NCI-H1694 treated with DMSO at 0.1 percent for 48 hours (cell line): ENCODE results near the gene ME3.
"Not testable (repeated sequence)": the region's sequence is repeated elsewhere in the genome, so short reads cannot be mapped to it uniquely, and the experiment has no call there.

Source experiments
- DNase-seq: peaks from one replicate; lab custom pipeline; 2025; lab: John Stamatoyannopoulos, UW

ME3 gene

DNA sequence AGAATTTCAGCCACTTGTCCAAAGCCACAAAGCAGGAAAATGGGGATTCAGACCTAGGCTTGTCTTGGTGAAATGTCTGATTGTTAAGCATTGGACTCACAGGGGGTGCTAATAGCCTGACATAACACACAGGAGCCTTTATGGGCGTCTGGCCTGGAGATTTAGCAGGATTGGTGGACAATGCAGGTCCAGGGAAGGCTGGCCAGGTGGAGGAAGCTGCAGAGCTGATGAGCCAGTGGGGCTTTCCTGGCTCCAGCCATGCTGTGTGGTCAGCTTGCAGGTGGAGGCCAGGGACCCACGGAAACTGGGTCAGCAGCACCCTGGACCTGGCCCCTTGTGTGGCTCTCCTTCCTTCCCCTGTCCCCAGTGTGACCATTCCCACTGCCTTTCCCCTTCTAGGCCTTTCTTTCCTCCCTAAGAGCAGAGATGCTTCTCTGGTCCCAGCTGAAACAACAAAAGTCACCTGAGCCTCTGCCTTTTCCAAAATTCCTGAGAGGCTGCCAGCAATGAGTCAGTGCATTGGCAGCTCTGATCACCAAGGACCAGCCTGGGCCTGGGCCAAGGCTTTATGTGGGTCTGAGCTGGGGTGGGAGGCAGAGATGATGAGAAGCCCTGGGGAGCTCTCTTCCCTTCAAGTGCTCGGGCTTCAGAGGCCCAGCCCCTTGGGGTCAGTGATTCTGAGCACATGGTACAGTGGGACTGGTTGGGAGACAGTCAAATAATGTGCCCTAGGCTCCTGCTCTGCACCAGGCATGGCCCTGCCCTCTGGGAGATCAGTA, 212.5 kb downstream of the ME3 start:
- peak; percentile 0 for DNase-seq

DNA sequence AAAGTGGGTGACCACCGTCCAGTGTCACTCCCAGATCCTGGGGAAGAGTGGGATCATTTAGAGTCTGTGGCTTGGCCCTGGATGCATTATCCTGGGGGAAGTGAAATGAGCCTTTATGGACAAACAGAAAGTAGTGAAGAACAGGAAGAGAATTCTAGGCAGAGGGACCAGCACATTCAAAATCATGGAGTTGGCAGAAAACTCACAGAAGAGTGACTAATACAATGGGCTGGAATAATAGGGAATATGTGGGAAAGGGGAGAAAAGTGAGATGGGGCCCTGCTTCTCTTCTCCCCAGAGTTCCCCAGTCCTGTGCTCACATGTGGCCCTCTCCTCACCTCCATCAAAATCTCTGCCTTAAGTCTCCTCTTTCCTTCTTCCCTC, 213.4 kb downstream of the ME3 start:
- DNase-seq = no peak

DNA sequence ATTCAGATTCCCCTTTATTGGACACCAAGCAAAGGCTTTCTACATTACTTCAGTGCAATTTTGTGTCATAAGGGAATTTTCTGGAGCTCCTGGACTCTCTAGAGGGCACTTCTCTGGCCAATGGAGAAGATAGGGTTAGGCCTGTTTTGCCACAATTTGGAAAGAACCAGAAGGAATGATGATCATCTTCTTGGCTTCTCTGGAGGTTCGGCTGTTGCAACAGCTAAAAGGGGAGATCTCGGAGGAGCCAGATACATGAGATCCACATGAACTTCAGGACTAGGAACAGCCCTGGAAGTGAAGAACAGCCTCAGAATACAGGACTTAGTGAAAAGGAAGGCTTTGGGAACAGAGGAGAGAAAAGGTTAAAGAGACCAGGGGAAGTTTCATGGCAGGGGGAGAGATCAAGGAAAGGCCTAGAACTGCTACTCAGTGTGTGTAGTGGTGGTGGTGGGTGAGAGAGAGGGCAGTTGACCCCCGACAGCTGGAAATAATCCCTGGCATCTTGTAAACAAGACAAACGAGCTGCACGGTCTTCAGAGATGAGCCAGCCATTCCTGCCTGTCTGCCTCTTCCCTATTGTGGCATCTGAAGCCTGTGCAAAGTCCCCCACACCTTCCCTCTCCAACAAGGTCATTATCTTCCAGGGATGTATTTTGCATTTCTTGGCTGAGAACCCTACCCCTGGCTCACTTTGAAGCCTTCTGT, 214.0 kb downstream of the ME3 start:
- no peak for DNase-seq

DNA sequence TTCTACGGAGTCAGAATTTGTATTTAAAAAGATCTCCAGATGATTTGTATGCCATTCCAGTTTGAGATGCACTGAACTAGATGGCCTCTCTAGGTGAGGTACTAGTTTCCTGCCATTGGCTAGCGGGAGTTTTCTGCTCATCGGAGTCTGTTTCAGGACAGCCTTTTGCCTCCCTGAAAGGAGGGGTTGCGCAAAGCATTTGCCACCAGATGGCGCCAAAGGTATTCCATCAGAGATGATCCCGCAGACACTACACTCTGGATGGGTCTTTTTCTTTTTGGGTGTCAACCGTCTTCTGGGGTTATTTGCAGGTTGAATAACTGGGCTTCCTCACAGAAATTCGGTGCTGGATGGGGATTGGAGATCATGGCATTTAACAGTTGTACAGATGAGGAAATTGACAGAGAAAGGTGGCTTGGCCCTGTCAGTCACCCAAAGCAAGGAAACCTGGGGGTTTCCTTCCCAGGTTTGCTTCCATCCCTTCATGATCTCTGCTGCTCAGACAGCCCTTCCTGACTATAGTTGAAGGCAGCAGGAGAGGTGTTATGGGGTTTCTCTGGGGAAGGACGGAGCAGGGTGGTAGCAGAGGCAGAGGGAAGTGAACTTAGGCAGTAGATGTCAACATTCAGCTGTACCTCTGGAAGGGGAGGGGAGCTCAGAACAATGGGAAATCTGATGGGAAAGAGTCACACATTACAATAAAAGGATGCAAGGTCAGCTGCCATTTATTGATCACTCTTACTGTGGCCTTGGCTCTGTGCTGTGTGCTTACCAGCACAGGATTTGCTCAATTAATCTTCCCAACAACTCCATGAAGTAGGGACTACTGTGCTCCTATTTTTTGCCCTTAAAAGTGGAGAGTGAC, 216.1 kb downstream of the ME3 start:
- peak; percentile 57 for DNase-seq

DNA sequence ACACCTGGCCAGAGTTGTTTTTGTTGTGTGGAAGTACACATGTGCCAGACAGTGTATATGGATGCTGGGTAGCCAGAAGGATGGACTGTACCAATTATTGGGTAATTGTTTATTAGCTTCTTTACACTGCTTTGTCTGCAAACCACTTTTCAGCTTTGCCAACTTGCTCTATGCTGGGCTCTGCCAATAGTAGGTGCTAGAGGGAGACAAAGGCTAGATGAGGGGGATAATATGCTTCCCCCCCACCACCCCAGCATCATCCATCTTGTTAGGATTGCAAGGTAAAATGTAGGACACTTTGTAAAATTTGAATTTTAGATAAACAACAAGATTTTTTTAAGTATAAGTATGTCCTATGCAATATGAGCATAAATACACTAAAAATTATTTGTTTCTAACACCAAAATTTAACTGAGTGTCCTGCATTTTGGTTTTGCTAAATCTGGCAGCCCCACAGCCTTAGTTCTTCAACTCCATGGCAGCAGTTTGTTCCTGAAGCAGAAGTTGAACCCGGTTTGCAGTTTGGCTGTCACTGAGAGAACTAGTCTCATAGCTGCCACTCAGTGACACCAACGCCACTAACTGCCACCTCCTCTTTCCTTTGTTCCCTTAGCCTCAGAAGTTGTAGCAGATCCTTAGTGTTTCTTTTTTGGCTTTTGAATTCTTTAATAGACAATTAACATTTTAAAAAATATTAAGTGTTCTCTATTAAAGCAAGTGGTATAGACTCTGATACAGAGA, 219.0 kb downstream of the ME3 start:
- no peak for DNase-seq

DNA sequence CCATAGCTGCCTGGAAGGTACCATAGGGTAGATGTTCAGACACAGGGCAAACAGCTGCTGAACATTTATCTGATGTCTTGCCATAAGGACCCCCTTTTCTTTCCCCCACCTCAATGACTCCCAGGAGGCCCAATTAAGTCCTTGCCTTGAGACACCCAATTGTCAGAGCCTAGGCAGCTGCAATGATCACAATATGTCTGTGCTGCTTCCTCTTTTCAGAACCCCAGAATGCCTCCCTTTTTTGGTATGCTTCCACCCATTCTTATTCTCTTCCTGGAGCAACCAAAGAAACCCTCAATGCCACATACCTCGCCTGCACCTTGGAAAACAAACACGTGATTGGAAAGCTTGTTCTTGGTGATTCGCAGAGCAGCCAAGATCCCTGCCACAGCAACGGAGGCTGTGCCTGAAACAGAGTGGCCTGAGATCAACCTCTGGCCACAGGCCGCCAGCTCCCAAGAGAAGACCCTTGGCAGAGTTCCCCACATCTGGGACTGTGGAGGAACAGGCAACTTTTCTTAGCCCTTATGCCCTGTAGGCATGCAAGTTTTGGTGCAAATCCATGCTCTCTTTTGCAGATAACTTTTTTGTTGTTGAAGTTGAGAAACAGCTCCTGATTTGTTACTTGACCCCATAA, 222.3 kb downstream of the ME3 start:
- DNase-seq = no peak

DNA sequence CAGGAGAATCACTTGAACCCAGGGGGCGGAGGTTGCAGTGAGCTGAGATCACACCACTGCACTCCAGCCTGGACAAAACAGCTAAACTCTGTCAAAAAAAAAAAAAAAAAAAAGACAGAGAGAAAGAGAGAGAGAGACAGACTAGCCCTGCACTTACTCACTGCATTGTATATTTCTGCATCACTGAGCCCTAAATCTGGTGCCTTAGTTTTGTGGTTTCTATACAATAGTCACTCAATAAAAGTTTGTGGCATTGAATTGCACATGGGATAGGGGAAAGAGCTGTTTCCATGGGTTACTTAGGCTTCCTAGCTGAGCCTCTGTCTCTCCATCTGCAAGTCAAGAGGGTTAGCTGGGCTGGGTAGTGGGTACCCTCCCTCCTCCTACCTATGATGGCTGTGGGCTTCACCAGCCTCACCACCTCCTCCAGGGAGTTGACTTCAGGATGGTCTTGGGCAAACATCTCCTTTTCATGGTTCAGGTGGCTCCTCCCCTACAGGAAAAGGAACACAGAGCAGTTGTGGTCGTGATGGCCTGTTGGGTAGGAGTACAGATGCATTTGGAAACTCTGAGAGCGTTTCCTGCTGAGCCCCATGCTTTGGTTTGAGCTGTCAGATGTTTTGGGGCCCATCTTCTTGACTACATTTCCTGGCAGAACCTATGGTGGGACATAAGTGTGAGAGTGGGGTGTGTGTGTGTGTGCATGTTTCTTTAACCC, 224.5 kb downstream of the ME3 start:
- DNase-seq = no peak

DNA sequence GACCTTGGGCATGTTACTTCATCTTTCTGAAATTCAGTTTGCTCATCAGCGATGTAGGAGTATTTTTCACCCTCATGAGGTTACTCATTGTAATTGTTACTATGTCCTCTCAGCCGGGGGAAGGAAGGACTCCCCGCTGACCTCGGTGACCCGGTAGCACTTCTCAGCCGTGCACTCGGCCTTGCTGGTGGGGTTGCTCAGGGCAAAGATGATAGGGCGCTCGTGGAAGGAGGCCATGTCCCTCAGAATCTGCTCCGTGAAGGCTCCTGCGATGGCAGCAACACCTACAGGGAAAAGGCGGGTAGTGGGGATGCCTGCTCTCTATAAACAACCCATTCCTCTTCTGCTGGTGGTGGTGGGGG, 225.5 kb downstream of the ME3 start:
- no peak for DNase-seq

DNA sequence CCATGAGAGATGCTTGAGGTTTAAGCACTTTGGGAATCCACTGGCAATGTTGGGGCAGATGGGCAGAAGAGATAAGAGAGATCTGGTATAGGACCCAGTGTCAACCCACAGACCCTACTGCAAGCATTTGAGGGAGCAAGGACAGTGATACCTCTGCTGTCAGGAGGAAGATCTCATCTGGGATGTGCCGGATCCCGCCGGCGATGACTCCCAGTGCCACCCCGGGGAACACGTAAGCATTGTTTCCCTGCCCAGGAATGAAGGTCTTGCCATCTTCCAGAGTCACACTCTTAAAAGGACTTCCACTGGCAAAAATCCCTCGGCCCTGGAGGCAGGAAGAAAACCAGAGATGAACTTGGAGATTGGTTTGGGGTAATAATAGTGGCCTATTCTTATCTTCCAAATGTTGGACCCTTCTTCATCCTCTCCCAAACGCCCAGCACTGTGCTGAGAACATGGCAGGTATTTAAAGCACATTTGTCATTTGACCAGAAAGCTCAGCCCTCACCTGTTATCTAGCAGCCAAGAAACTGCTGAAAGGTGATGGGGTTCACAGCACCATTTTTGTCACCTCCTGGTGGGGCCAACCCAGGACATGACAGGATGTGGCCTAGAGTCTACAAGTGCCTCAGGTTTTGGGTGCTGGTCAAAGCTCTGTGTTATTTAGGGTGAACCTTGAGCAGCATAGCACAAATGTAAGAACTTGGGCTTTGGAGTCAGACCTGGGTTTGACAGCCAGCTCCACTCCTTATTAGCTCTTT, 226.1 kb downstream of the ME3 start:
- no peak for DNase-seq

DNA sequence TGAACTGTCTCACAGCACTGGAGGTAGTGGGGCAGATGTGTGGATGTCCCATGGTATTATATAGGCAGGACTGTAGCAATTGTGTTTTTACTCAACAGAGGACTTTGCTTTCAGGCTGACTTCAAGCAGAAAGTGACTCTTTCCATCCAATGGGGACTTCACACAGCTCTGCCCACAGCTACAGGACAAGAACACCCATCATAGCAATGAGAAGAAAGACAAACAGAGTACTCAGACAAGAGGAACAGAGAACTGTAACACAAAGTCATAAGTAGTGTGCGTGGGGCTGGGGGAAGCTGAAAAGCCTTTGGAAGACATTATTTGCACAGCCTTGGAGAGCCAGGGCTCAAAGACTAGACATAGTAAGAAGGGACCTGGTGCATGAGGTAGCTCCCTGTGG, 227.4 kb downstream of the ME3 start:
- DNase-seq = no peak

DNA sequence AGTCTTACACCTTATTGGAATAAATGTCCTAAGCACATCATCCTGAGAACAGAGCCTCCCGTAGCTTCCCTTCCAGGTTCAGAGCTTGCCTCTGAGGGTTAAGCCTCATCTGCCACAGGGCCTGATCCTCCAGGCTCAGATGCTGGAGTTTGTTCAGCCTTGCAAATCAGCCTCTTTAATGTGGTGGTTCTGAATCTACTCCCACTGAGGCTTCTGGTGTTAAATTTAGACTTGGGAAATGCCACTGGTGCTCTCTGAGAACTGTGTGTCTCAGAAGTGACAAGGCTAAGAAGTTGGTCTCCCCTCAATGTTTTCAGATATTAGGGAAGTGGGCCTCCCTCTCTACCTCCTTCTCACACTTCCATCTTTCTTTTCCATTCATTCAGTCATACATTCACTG, 229.0 kb downstream of the ME3 start:
- DNase-seq = no peak

DNA sequence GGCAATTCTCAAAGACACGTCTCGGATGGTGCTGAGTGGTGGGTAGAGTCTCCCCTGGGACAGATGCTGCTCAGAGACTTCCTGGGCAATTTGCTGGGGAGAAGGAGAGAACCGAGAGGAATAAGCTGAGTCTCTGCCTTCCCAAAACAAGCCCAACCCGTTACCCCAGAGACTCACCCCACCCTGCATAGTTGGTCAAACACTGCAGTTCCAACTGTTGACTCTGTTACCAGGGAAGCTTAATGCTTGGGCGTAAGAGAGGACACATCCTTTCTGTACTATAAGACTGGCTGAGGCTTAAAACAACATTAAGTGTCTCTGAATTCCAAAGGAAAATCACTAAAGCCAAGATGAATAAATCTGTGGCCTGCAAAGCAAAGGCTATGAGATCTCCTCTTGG, 229.6 kb downstream of the ME3 start:
- no peak for DNase-seq

DNA sequence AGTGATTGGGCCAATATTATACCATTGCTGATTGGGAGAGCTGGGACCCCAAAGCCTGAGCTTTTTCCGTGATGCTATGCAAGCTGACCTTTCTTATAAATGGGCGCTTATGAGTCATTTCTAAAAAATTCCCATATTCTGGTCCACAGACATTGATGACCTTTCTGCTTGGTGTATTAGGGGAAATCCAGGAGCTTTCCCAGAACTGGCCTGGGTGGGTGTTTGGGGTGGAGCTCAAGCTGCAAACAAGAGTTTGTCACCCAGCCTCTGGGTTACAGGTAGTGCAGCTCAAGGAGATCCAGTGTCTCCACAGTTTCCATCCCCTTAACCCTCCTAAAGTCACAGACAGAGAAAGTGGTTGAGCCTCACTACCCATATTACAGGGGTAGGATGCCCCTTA, 230.0 kb downstream of the ME3 start:
- DNase-seq = no peak

DNA sequence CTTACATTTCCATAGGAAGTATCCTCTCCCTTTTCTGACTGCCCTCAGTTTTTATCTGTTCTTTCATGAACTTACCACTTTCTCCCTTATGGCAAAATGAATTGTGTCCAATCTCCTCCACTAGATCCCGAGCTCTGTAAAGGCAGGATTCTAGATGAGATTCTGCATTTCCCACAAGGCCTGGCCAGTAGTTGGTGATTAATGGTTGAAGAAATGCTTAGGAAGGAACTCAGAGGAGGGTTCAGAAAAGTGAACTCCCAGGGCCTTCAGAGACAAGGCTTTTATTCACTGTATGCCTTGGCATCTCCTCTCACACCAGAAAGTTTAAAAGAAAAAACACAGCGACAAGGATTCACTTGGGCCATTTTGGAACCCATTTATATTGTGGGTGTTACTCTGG, 231.6 kb downstream of the ME3 start:
- DNase-seq = no peak

DNA sequence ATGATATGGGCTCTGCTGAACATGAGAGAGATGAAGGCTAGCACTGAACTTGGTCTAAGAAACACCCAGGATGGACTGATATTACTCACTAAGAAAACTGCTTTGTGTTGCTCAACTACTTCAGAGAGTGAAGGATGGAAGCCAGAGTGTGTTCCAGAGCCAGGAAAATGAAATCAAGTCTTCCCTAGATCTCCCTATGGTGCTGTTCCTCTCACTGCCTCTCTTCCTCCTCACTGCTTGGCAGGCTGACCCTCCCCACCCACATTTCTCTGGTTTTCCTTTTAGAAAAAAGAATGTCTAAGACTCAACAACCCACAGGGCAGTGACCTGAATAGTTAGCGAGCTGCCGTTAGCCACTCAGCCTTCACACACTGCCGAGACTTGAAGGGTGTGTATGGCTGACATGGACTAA, 232.1 kb downstream of the ME3 start:
- no peak for DNase-seq

DNA sequence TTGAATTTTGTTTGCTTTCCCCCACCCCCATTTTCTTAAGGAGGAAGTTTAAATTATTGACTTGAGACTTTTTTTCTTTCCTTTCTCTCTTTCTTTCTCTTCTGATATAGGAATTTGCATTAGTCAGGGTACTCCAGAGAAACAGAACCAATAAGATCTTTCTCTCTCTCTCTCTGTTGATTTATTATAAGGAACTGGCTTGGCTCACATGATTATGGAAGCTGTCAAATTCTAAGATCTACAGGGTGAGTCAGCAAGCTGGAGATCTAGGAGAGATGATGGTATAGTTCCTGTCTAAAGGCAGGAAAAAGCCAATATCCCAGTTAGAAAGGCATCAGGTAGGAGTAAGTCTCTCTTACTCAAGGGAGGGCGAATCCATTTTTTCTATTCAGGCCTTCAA, 233.7 kb downstream of the ME3 start:
- no peak for DNase-seq

DNA sequence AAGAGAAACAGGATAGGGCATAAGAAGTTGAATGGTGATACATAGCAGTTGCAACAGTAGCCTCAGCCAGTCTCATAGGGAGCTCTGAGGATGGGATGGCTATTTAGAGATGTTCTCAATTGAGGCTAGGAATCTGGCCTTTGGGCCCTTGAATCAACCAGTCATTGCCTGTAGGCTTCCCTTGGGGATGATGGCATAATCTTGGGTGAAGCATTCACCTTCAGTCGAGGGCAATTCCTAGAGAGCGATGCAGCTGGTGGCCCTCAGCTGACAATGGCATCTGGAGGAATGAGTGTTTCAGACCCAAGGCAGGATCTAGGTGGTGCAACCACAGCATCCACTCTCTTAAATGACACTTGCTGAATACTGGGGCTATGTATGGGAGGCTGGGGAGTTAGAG, 236.7 kb downstream of the ME3 start:
- DNase-seq = no peak

DNA sequence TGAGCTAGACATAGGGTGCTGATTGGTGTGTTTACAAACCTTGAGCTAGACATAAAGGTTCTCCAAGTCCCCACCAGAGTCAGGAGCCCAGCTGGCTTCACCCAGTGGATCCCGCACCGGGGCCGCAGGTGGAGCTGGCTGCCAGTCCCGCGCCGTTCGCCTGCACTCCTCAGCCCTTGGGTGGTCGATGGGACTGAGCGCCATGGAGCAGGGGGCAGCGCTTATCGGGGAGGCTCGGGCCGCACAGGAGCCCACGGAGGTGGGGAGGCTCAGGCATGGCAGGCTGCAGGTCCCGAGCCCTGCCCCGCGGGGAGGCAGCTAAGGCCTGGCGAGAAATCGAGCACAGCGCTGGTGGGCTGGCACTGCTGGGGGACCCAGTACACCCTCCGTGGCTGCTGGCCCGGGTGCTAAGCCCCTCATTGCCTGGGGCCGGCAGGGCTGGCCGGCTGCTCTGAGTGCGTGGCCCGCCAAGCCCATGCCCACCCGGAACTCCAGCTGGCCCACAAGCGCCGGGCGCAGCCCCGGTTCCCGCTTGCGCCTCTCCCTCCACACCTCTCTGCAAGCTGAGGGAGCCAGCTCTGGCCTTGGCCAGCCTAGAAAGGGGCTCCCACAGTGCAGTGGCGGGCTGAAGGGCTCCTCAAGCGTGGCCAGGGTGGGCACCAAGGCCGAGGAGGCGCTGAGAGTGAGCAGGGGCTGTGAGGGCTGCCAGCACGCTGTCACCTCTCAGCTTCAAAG, 238.9 kb downstream of the ME3 start:
- not testable (repeated sequence) for DNase-seq

DNA sequence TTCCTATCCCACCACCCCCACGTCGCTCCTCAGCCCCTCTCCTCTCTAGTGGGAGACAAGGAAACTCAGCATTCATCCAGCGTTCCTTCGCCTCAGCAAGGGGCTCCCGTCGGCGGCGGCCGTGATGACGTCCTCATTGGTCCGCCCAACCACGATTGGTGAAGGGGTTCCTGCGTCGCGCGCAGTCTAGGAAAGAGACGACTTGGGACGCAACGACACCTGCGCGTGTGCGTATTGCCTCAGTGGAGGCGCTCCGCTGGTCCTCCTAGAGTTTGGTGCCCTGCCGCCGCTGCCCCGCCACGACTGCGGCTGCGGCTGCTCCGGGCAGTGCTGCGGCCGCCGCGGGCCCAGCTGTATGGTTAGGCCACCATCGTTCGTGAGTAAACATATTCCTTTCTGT, 241.2 kb downstream of the ME3 start:
- no peak for DNase-seq

DNA sequence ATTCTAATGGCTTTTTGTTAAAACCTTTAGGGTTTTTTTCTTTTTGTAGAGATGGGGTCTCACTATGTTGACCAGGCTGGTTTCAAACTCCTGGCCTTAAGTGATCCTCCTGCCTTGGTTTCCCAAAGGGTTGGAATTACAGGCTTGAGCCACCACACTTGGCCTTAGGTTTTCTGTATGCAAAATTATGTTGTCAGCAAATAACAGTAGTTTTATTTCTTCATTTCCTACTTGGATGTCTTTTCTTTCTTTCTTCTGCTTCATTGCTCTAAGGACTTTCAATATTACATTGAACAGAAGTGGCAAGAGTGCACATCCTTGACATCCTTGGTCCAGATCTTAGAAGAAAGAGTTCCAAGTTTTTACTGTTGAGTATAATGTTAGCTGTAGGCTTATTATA, 245.0 kb downstream of the ME3 start:
- DNase-seq = no peak
